Measurements from ENCODE around the gene CALCA.

Gene CALCA

DNA sequence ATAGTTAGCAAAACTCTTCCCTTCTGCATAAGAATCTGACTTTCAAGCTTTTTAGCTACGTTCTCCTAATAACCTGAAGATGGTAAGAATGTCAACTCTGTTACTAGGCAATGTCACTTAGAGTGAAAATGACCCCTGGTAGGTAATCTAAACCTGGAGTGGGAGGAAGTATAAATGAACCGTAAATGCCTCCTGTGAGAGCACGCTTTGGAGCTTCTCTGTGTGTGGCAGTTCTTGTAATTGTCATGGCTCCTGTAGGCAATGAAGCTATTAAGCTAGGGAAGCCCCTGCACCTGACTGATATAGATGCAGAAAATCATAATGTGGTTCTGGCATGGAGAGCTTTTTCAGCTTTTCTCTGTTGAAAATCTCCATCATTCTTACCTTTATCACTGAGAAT is 29.4 kb downstream of the CALCA start:
- no peak for FAIRE-seq

DNA sequence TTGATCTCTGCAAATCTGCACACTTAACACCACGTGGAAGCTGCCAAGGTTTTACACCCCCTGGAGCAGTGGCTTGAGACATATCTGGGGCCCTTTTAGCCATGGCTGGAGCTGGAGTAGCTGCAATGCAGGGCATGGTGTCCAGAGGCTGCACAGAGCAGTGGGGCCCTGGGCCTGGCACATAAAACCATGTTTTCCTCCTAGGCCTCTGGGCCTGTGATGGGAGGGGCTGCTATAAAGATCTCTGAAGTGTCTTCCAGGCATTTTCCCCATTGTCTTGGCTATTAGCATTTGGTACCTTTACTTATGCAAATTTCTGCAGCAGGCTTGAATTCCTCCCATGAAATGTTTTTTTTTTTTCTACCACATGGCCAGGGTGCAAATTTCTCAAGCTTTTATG is 33.2 kb downstream of the CALCA start:
- FAIRE-seq: no peak

DNA sequence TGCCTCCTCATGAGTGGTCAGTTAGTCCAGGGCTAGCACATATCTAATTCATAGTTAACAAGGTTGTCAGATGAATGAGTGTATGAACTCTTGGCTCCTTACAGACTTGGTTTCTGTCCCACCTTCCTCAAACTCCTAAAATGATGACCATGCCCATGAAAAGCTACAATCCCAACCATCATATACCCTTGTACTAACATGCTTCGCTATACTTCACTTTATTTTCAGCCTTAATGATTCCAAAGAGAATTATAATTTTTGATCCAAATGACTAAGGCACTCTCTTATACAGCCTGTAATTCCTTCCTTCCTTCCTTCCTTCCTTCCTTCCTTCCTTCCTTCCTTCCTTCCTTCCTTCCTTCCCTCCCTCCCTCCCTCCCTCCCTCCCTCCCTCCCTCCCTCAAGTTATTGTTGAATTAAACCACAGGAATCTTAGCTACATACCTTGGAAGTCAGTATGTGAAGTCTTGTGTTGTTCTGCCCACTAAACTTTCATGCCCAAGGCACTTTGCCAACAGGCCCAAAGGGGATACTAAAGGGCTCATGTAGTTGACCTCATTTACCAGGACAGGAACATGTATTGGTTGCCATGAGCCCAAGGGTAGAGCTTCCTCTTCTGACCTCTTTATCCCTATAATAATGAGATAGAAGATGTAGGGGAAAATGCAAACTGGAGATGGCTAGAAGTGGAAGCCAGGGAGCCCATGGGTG is 37.4 kb downstream of the CALCA start:
- no peak for FAIRE-seq

- FAIRE-seq: no peak
Measured at GRCh38 chr11:14932447-14932846, 39.7 kb downstream of the CALCA start.

- FAIRE-seq: no peak
Measured at GRCh38 chr11:14930369-14930768, 41.8 kb downstream of the CALCA start.

GRCh38 chr11:14927146-14927545 is 45.0 kb downstream of the CALCA start:
- no peak for FAIRE-seq

- no peak for FAIRE-seq
Measured at GRCh38 chr11:14924318-14924717, 47.8 kb downstream of the CALCA start.

Data from islet of Langerhans (tissue), 1 donor.